WTC11 (cell line): ENCODE data around the gene TGM1. TPM values are rescaled to one million over a fixed set of nuclear protein-coding genes. Genes with fewer than 3 reads are reported as not detected.

ENCODE experiments used
- ATAC-seq: fragments of 200-7000 bp; cut with Tn5 transposase; 2 replicates; pipeline ENCODE4 v1.10.0; 2021; ENCODE audit warnings: mild to moderate bottlenecking, moderate library complexity
- CTCF ChIA-PET: fragments of 300-600 bp; sonication (Branson Sonifier 250); formaldehyde crosslinking; loops from one replicate; lab custom pipeline; 2021; ENCODE audit warnings: antibody characterized with exemption; lab: Charles Lee
- POLR2A ChIA-PET: fragments of 350-600 bp; sonication (Branson Sonifier 250); formaldehyde crosslinking; loops from one replicate; lab custom pipeline; 2021; ENCODE audit warnings: antibody characterized with exemption; lab: Charles Lee
- DNase-seq: peaks from one replicate; pipeline ENCODE4 v3.0.0; 2021; ENCODE audit warnings: low spot score
- H3K27ac Mint-ChIP-seq: 2 replicates; pipeline ENCODE4 v1.8.0; 2021; ENCODE audit warnings: mixed read lengths
- H3K27me3 Mint-ChIP-seq: 2 replicates; pipeline ENCODE4 v1.8.0; 2021; ENCODE audit warnings: low read depth, mild to moderate bottlenecking, moderate library complexity, mixed read lengths
- H3K36me3 Mint-ChIP-seq: 2 replicates; pipeline ENCODE4 v1.8.0; 2021; ENCODE audit warnings: mixed read lengths
- H3K4me1 Mint-ChIP-seq: 2 replicates; pipeline ENCODE4 v1.8.0; 2022; ENCODE audit warnings: mixed read lengths
- H3K4me3 Mint-ChIP-seq: 2 replicates; pipeline ENCODE4 v1.8.0; 2021; ENCODE audit warnings: mild to moderate bottlenecking, moderate library complexity, mixed read lengths
- H3K9me3 Mint-ChIP-seq: 2 replicates; pipeline ENCODE4 v1.8.0; 2021; ENCODE audit warnings: mixed read lengths
- CREB1 ChIP-seq: sonication (generic); formaldehyde crosslinking; IDR thresholded peaks from 2 replicates; pipeline ENCODE4 v1.8.0; 2023; ENCODE audit warnings: mild to moderate bottlenecking, missing genetic modification reagents
- CREM ChIP-seq: sonication (generic); formaldehyde crosslinking; IDR thresholded peaks from 2 replicates; pipeline ENCODE4 v1.8.1; 2022; ENCODE audit warnings: mild to moderate bottlenecking, missing genetic modification reagents, moderate library complexity
- ELF4 ChIP-seq: sonication (generic); formaldehyde crosslinking; IDR thresholded peaks from 2 replicates; pipeline ENCODE4 v1.8.1; 2022; ENCODE audit warnings: low read depth, mild to moderate bottlenecking, moderate library complexity, missing genetic modification reagents
- EMX1 ChIP-seq: fragments of 250-450 bp; sonication (Bioruptor Pico); IDR thresholded peaks from 2 replicates; pipeline ENCODE4 v1.8.0; 2021; ENCODE audit warnings: mild to moderate bottlenecking
- ETV6 ChIP-seq: sonication (generic); formaldehyde crosslinking; IDR thresholded peaks from 2 replicates; pipeline ENCODE4 v1.8.1; 2022; ENCODE audit warnings: mild to moderate bottlenecking, missing genetic modification reagents
- FOXJ3 ChIP-seq: sonication (generic); formaldehyde crosslinking; IDR thresholded peaks from 2 replicates; pipeline ENCODE4 v1.9.0; 2021; ENCODE audit warnings: missing genetic modification reagents, mild to moderate bottlenecking, borderline replicate concordance
- FOXK1 ChIP-seq: sonication (generic); formaldehyde crosslinking; IDR thresholded peaks from 2 replicates; pipeline ENCODE4 v1.8.0; 2022; ENCODE audit warnings: mild to moderate bottlenecking, moderate library complexity, missing genetic modification reagents
- NR1H2 ChIP-seq: sonication (generic); formaldehyde crosslinking; IDR thresholded peaks from 2 replicates; pipeline ENCODE4 v1.9.0; 2021; ENCODE audit warnings: mild to moderate bottlenecking, moderate library complexity, missing genetic modification reagents
- PRRX2 ChIP-seq: fragments of 250-450 bp; sonication (Bioruptor Pico); IDR thresholded peaks from 2 replicates; pipeline ENCODE4 v1.8.0; 2021; ENCODE audit warnings: mild to moderate bottlenecking
- RELA ChIP-seq: sonication (generic); formaldehyde crosslinking; IDR thresholded peaks from 2 replicates; pipeline ENCODE4 v1.8.1; 2022; ENCODE audit warnings: missing genetic modification reagents, mild to moderate bottlenecking, borderline replicate concordance
- SMAD3 ChIP-seq: sonication (generic); formaldehyde crosslinking; IDR thresholded peaks from 2 replicates; pipeline ENCODE4 v1.8.0; 2022; ENCODE audit warnings: missing genetic modification reagents, mild to moderate bottlenecking, borderline replicate concordance
- TCF7 ChIP-seq: sonication (generic); formaldehyde crosslinking; IDR thresholded peaks from 2 replicates; pipeline ENCODE4 v1.8.0; 2022; ENCODE audit warnings: mild to moderate bottlenecking, low read depth, missing genetic modification reagents, moderate library complexity
- TEAD1 ChIP-seq: sonication (generic); formaldehyde crosslinking; IDR thresholded peaks from 2 replicates; pipeline ENCODE4 v1.8.0; 2022; ENCODE audit warnings: mild to moderate bottlenecking, missing genetic modification reagents
- ZNF138 ChIP-seq: sonication (generic); formaldehyde crosslinking; conservative IDR thresholded peaks from 2 replicates; pipeline ENCODE4 v1.8.1; 2022; ENCODE audit warnings: mild to moderate bottlenecking, moderate library complexity, missing genetic modification reagents
- total RNA-seq: library from RNA; stranded (reverse); gene quantifications from 3 replicates; pipeline ENCODE4 v1.2.3, GENCODE V29; 2021
- TF ChIP-seq, protein P1 (sequence below): fragments of 250-450 bp; sonication (Bioruptor Pico); IDR thresholded peaks from 2 replicates; pipeline ENCODE4 v1.9.0; 2021; ENCODE audit warnings: mild to moderate bottlenecking
- TF ChIP-seq, protein P2 (sequence below): sonication (generic); formaldehyde crosslinking; IDR thresholded peaks from 2 replicates; pipeline ENCODE4 v1.8.1; 2022; ENCODE audit warnings: mild to moderate bottlenecking, missing genetic modification reagents, moderate library complexity, borderline replicate concordance
- TF ChIP-seq, protein P3 (sequence below): sonication (generic); formaldehyde crosslinking; IDR thresholded peaks from 2 replicates; pipeline ENCODE4 v1.8.0; 2023; ENCODE audit warnings: missing genetic modification reagents
- TF ChIP-seq, protein P4 (sequence below): sonication (generic); formaldehyde crosslinking; IDR thresholded peaks from 2 replicates; pipeline ENCODE4 v1.8.0; 2022; ENCODE audit warnings: mild to moderate bottlenecking, missing genetic modification reagents
- TF ChIP-seq, protein P5 (sequence below): sonication (generic); formaldehyde crosslinking; IDR thresholded peaks from 2 replicates; pipeline ENCODE4 v1.8.0; 2022; ENCODE audit warnings: mild to moderate bottlenecking, missing genetic modification reagents

The TGM1 gene
- total RNA-seq, 1 experiment from 2014 or later, result 5.2 TPM

DNA sequence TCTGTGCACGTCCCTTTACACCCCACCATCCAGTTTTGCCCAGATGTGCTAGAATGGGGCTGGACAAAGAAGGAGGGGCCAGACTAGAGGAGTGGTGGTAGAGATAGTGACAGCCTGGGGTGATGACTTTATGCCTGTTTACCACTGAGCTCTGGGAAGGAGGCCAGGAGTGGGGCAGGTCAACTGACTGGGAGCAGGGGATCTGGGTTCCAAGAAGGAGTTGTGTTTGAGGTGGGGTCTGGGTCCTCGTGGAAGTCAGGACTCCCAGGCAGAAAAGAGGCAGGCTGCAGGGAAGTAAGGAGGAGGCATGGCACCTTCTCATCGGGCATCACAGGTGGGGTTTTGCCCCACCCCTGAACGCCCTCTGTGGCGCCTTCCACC lies 47.3 kb upstream of the TGM1 start (continued):
- TF ChIP-seq, protein P1, sequence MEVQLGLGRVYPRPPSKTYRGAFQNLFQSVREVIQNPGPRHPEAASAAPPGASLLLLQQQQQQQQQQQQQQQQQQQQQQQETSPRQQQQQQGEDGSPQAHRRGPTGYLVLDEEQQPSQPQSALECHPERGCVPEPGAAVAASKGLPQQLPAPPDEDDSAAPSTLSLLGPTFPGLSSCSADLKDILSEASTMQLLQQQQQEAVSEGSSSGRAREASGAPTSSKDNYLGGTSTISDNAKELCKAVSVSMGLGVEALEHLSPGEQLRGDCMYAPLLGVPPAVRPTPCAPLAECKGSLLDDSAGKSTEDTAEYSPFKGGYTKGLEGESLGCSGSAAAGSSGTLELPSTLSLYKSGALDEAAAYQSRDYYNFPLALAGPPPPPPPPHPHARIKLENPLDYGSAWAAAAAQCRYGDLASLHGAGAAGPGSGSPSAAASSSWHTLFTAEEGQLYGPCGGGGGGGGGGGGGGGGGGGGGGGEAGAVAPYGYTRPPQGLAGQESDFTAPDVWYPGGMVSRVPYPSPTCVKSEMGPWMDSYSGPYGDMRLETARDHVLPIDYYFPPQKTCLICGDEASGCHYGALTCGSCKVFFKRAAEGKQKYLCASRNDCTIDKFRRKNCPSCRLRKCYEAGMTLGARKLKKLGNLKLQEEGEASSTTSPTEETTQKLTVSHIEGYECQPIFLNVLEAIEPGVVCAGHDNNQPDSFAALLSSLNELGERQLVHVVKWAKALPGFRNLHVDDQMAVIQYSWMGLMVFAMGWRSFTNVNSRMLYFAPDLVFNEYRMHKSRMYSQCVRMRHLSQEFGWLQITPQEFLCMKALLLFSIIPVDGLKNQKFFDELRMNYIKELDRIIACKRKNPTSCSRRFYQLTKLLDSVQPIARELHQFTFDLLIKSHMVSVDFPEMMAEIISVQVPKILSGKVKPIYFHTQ (CRISPR knock-in tag), result no peak
- TF ChIP-seq FOXK1 (no peak), RELA (CRISPR knock-in tag) (no peak), TCF7 (CRISPR knock-in tag) (no peak), CREM (CRISPR knock-in tag) (no peak)
- TF ChIP-seq, all 79 proteins: peak for 0

DNA sequence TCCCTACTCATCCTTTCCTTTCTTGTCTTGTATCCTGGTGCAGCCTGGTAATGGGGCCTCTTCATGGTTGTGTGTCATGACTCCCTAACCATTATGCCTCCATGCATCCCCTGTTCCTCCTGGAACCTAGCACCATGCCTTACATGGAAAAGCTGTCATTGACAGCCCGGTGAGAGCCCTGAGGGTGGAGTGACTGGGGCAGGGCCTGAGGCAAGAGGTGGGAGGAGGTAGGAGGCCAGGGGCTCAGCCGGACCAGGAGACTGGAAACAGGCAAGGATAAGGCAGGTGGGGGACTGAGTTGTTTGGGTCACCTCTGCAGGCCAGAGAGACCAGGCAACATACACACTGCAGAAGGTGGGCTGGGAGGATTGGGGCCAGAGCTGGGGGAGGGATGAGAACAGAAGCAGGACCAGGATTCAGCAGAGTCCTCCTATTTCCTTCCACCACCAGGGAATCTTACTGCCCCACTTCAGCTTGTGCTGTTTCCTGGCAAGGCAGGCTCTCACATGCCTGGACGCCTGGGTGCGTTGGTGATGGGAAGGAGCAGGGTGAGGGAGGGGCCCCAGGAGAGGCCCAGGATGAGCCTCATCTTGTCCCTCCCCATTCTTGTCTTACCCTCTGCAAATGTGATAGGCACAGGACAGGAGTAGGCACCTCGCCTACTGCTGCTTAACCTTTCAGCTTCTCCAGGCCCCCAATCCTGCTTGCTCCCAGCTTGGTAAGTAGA lies 46.7 kb upstream of the TGM1 start, which contains the start of gene LTB4R2:
Gene LTB4R2, plus strand, starts transcription at position 603 of the 727 bp plus-strand sequence. CDS start 525 bp downstream, outside the sequence.
- H3K4me1 Mint-ChIP-seq, result peaks cover 15% of the 10 kb centered on the region
- POLR2A ChIA-PET, result interaction anchor here (1.8 to 2.0 kb wide), 2 partner anchors 10 to 67 kb away, joined by 8 read pairs; partner anchors contain the start of genes DHRS1, NOP9 and TINF2
- no peaks in the 10 kb centered on the region for H3K9me3 Mint-ChIP-seq
- no peak within 1 kb of the TSS for H3K27ac Mint-ChIP-seq
- peaks cover 32% of the 10 kb centered on the region for H3K27me3 Mint-ChIP-seq
- ATAC-seq (no peak), DNase-seq (no peak)
- CTCF ChIA-PET, result interaction anchor here (1.1 to 6.8 kb wide), 13 partner anchors 10 to 127 kb away, joined by 4 to 97 read pairs (median 10); partner anchors contain the start of genes ADCY4, CBLN3, DHRS1 and KHNYN
- no peak for TF ChIP-seq ELF4 (CRISPR knock-in tag)
- TF ChIP-seq, protein P2, sequence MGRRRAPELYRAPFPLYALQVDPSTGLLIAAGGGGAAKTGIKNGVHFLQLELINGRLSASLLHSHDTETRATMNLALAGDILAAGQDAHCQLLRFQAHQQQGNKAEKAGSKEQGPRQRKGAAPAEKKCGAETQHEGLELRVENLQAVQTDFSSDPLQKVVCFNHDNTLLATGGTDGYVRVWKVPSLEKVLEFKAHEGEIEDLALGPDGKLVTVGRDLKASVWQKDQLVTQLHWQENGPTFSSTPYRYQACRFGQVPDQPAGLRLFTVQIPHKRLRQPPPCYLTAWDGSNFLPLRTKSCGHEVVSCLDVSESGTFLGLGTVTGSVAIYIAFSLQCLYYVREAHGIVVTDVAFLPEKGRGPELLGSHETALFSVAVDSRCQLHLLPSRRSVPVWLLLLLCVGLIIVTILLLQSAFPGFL (CRISPR knock-in tag), result no peak
- no peak for TF ChIP-seq ETV6 (CRISPR knock-in tag)
- no peak for TF ChIP-seq ZNF138 (CRISPR knock-in tag)
- TF ChIP-seq FOXJ3 (CRISPR knock-in tag), result no peak
- no peak for TF ChIP-seq EMX1 (CRISPR knock-in tag)
- no peak for TF ChIP-seq RELA (CRISPR knock-in tag)
- no peak for TF ChIP-seq CREB1 (CRISPR knock-in tag)
- no peak for TF ChIP-seq PRRX2 (CRISPR knock-in tag)
- TF ChIP-seq TEAD1 (CRISPR knock-in tag), result no peak
- TF ChIP-seq, protein P3, sequence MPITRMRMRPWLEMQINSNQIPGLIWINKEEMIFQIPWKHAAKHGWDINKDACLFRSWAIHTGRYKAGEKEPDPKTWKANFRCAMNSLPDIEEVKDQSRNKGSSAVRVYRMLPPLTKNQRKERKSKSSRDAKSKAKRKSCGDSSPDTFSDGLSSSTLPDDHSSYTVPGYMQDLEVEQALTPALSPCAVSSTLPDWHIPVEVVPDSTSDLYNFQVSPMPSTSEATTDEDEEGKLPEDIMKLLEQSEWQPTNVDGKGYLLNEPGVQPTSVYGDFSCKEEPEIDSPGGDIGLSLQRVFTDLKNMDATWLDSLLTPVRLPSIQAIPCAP, result no peak
- TF ChIP-seq SMAD3 (CRISPR knock-in tag), result no peak
- TF ChIP-seq NR1H2 (CRISPR knock-in tag), result no peak
- H3K4me3 Mint-ChIP-seq, result peak within 1 kb of the TSS; percentile 41
- peaks cover 25% of the 10 kb centered on the region for H3K36me3 Mint-ChIP-seq

DNA sequence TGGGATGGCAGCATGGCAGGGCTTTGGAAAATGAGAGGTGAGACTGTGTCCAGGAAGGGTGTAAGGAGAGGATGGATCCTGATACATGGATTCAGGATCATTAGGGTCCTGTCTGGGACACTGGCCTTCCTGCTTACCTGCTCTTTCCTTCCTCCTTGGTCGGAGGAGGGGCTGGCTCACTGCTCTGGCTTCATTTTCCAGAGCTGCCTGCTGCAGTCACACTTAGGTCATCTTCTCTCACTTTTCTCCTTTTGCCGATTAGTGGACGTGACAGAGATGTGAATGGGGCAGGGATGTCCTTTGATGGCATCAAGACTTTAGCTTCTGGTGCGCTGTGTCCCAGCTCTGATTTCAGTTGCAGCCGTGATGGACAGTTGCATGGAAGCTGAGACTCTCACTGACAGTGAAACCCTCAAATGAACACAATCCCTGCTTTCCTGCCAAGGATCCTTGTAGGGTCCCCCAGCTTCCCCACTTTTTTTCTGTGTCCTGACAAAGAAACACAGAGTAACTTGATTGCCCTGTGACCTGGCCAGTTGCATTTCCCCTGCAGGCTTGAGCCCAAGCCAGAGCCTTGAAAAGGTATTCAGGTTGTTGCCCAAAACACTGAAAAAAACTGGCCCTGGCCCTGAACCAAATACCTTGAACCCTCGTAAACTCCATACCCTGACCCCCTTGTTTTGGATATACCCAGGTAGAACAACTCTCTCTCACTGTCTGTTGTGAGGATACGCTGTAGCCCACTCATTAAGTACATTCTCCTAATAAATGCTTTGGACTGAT lies 45.6 kb upstream of the TGM1 start:
- ATAC-seq (no peak), DNase-seq (no peak)
- H3K4me1 Mint-ChIP-seq, result peaks cover 15% of the 10 kb centered on the region
- no peak for TF ChIP-seq RELA (CRISPR knock-in tag)
- TF ChIP-seq, protein P4, sequence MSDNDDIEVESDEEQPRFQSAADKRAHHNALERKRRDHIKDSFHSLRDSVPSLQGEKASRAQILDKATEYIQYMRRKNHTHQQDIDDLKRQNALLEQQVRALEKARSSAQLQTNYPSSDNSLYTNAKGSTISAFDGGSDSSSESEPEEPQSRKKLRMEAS, result 0 out of 2 replicates have a peak, but pooled peaks have one; percentile 18
- TF ChIP-seq, protein P5, sequence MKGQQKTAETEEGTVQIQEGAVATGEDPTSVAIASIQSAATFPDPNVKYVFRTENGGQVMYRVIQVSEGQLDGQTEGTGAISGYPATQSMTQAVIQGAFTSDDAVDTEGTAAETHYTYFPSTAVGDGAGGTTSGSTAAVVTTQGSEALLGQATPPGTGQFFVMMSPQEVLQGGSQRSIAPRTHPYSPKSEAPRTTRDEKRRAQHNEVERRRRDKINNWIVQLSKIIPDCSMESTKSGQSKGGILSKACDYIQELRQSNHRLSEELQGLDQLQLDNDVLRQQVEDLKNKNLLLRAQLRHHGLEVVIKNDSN (CRISPR knock-in tag), result no peak
- CTCF ChIA-PET, result interaction anchor here (0.7 to 6.8 kb wide), 58 partner anchors 8 to 250 kb away, joined by 3 to 97 read pairs (median 4); partner anchors contain the start of genes ADCY4, CBLN3, CHMP4A and DCAF11
- POLR2A ChIA-PET, result interaction anchor here (0.5 to 1.7 kb wide), 3 partner anchors 9 to 67 kb away, joined by 3 to 8 read pairs (median 8); partner anchors contain the start of genes DHRS1, NOP9 and TINF2
- H3K9me3 Mint-ChIP-seq, result no peaks in the 10 kb centered on the region
- H3K36me3 Mint-ChIP-seq, result peaks cover 36% of the 10 kb centered on the region
- peaks cover 20% of the 10 kb centered on the region for H3K27me3 Mint-ChIP-seq
- H3K27ac Mint-ChIP-seq, result no peak overlapping the region
- H3K4me3 Mint-ChIP-seq, result no peak overlapping the region
